ENCODE measurements around the gene MAEL.

GRCh38 chr1:166975361-166976129 lies 13.5 kb upstream of the MAEL start, which contains the start of gene ILDR2:
- TF ChIP-seq CTCF (conservative IDR thresholded peaks at IDR 0.05 in 1 of 2, IDR thresholded peaks at IDR 0.05 in 1 of 2; ENCODE audit: extremely low read depth in 1 of 2, insufficient read depth in 1 of 2, low read depth in 1 of 2, low read length in 2 of 2) (no peak), EZH2 (IDR thresholded peaks at IDR 0.05; ENCODE audit: borderline replicate concordance, low read length) (peak; percentile 6)

All from mammary epithelial cell (primary cell).